ENCODE data around the gene SLC39A12.

GRCh38 chr10:17904564-17904963 lies 47.2 kb upstream of the SLC39A12 start:
- TF ChIP-seq CTCF (IDR thresholded peaks at IDR 0.05) (no peak), POLR2A (IDR thresholded peaks at IDR 0.05) (no peak)

Data from thyroid gland (tissue), 4 donors.